Measurements from ENCODE around the gene CBX5. TPM values are rescaled to one million over a fixed set of nuclear protein-coding genes. Genes with fewer than 3 reads are reported as not detected.

The CBX5 gene
- total and polyA plus RNA-seq, 9 of the 15 experiments (the other 6 are each of a cell fraction or from before 2014, with no cell fraction given) = 32.6 to 102 (median 59.2) TPM

- TF ChIP-seq TFE3 (CRISPR knock-in tag; IDR thresholded peaks at IDR 0.05) (peak; percentile 0; the same call in 1 of the 2 replicates), SUPT5H (IDR thresholded peaks at IDR 0.05) (peak; percentile 95), KAT7 (CRISPR knock-in tag; IDR thresholded peaks at IDR 0.05; ENCODE audit: borderline replicate concordance) (peak; percentile 91; the same call in 1 of the 2 replicates), PML (IDR thresholded peaks at IDR 0.05; ENCODE audit: low read length) (peak; percentile 83), TEAD4 (IDR thresholded peaks at IDR 0.05; ENCODE audit: low read length) (peak; percentile 20; the same call in 1 of the 2 replicates), TEAD4 (CRISPR knock-in tag; IDR thresholded peaks at IDR 0.05; ENCODE audit: borderline replicate concordance) (no peak), SNIP1 (IDR thresholded peaks at IDR 0.05; ENCODE audit: low read depth) (0 out of 2 replicates have a peak, but pooled peaks have one; percentile 8), CAMTA2 (CRISPR knock-in tag; conservative IDR thresholded peaks at IDR 0.05) (peak; percentile 5), JUND (IDR thresholded peaks at IDR 0.05; ENCODE audit: borderline replicate concordance, low read depth, low read length) (no peak), JUND (tag; IDR thresholded peaks at IDR 0.05; ENCODE audit: borderline replicate concordance, low read depth, low read length) (peak; percentile 16; the same call in 1 of the 3 replicates), SP1 (CRISPR knock-in tag; IDR thresholded peaks at IDR 0.05) (peak; percentile 52; the same call in 1 of the 2 replicates), HDAC3 (IDR thresholded peaks at IDR 0.05; ENCODE audit: borderline replicate concordance, partially characterized antibody) (no peak), HNRNPUL1 (IDR thresholded peaks at IDR 0.05; ENCODE audit: low read length) (peak; percentile 75; the same call in 1 of the 2 replicates), HDAC1 (IDR thresholded peaks at IDR 0.05) (0 out of 4 replicates have a peak, but pooled peaks of 1 of the 2 experiments have one; percentile 25), RNF2 (IDR thresholded peaks at IDR 0.05) (peak; percentile 21; the same call in 1 of the 2 replicates), ZNF639 (CRISPR knock-in tag; conservative IDR thresholded peaks at IDR 0.05 in 1 of 2, IDR thresholded peaks at IDR 0.05 in 1 of 2) (peak in 1 of 2 experiments; percentile 44; a peak in 1 of 4 replicates), OTX1 (CRISPR knock-in tag; IDR thresholded peaks at IDR 0.05) (peak; percentile 81), BCL6 (CRISPR knock-in tag; IDR thresholded peaks at IDR 0.05) (no peak), GTF2A2 (tag; IDR thresholded peaks at IDR 0.05) (no peak; the same call in 1 of the 2 replicates), DACH1 (IDR thresholded peaks at IDR 0.05; ENCODE audit: partially characterized antibody) (no peak), ZNF445 (CRISPR knock-in tag; IDR thresholded peaks at IDR 0.05; ENCODE audit: low read depth) (0 out of 2 replicates have a peak, but pooled peaks have one; percentile 22), ZNF449 (CRISPR knock-in tag; IDR thresholded peaks at IDR 0.05) (no peak)
Measured at GRCh38 chr12:54287261-54288157, 7.6 kb upstream of the CBX5 start (continued).
